NB4 (cell line): ENCODE measurements around the gene BATF2.
A peak's percentile ranks its signal among the peaks of the same experiment; 100 is the strongest.

Experiments
- DNase-seq: peaks from one replicate; pipeline ENCODE4 v3.0.0; 2010; ENCODE audit warnings: low read depth
- H3K4me3 ChIP-seq: one replicate; pipeline ENCODE4 v1.5.1; 2011; ENCODE audit warnings: mild to moderate bottlenecking, low read depth, low read length, moderate library complexity
- CTCF ChIP-seq: IDR thresholded peaks from one replicate; pipeline ENCODE4 v1.5.1; 2012; ENCODE audit warnings: low read depth, low read length
- MAX ChIP-seq: IDR thresholded peaks from 2 replicates; pipeline ENCODE4 v1.6.1; 2011; ENCODE audit warnings: low read depth, low read length
- MYC ChIP-seq: IDR thresholded peaks from 2 replicates; pipeline ENCODE4 v1.6.1; 2011; ENCODE audit warnings: low read depth, low read length
- POLR2A ChIP-seq: IDR thresholded peaks from 2 replicates; pipeline ENCODE4 v1.6.1; 2011; ENCODE audit warnings: mild to moderate bottlenecking; ENCODE audit not compliant: insufficient read length; ENCODE audit errors: extremely low read depth

The BATF2 gene

GRCh38 chr11:64996710-64997380, at the start of gene BATF2:
Gene BATF2 (minus strand): TSS chr11:64996971. CDS start chr11:64996914, 57 bp downstream.
- H3K4me3 ChIP-seq: no peak within 1 kb of the TSS
- 0 out of 2 replicates have a peak, but pooled peaks have one; percentile 39 for TF ChIP-seq MYC
- TF ChIP-seq MAX: peak; percentile 80
- TF ChIP-seq CTCF: peak; percentile 63
- TF ChIP-seq POLR2A: no peak
- peak; percentile 88 for DNase-seq

- no peak for DNase-seq
- H3K4me3 ChIP-seq: no peak overlapping the region
- TF ChIP-seq POLR2A: no peak
- TF ChIP-seq CTCF: no peak
- no peak for TF ChIP-seq MAX
- no peak for TF ChIP-seq MYC
Observed at GRCh38 chr11:65045728-65046127, 49.0 kb upstream of the BATF2 start.

GRCh38 chr11:65045061-65045460, 48.3 kb upstream of the BATF2 start:
- no peak for TF ChIP-seq POLR2A
- no peak for TF ChIP-seq MYC
- no peak for TF ChIP-seq MAX
- no peak for TF ChIP-seq CTCF
- no peak for DNase-seq
- no peak overlapping the region for H3K4me3 ChIP-seq

- peak; percentile 70 for DNase-seq
- TF ChIP-seq CTCF (no peak), MYC (no peak), MAX (no peak), POLR2A (no peak)
Observed at GRCh38 chr11:65043881-65044501, 47.2 kb upstream of the BATF2 start.

GRCh38 chr11:65042891-65043290, 46.1 kb upstream of the BATF2 start:
- H3K4me3 ChIP-seq: peak overlapping the region; percentile 81
- DNase-seq: no peak
- TF ChIP-seq POLR2A (no peak), MYC (no peak), CTCF (no peak)

More at GRCh38 chr11:65043881-65044501, 47.2 kb upstream of the BATF2 start:
- peak overlapping the region; percentile 9 for H3K4me3 ChIP-seq
